H9 (cell line): ENCODE results near the gene ITGA7. TPM values are rescaled to one million over a fixed set of nuclear protein-coding genes. Genes with fewer than 3 reads are reported as not detected.

Experiments
- DNase-seq: peaks from one replicate; pipeline ENCODE4 v3.0.0-alpha.2; 2017
- H2AFZ ChIP-seq: one replicate; pipeline ENCODE4 v1.6.1; 2013; ENCODE audit warnings: mild to moderate bottlenecking, low read length, control low read depth, moderate library complexity
- H2AK5ac ChIP-seq: 2 replicates; pipeline ENCODE4 v1.6.1; 2013; ENCODE audit warnings: low read length, control low read depth, mixed read lengths; ENCODE audit not compliant: insufficient read length
- H2BK120ac ChIP-seq: one replicate; pipeline ENCODE4 v1.6.1; 2013; ENCODE audit warnings: low read depth, mild to moderate bottlenecking, low read length, control low read depth, inconsistent platforms; ENCODE audit not compliant: poor library complexity, severe bottlenecking
- H2BK12ac ChIP-seq: 2 replicates; pipeline ENCODE4 v1.6.1; 2013; ENCODE audit warnings: low read length, control low read depth, mixed read lengths, low read depth; ENCODE audit not compliant: insufficient read length
- H2BK15ac ChIP-seq: 2 replicates; pipeline ENCODE4 v1.6.1; 2013; ENCODE audit warnings: low read depth, low read length, control low read depth
- H2BK20ac ChIP-seq: one replicate; pipeline ENCODE4 v1.6.1; 2013; ENCODE audit warnings: low read depth, mild to moderate bottlenecking, low read length, control low read depth, inconsistent platforms; ENCODE audit not compliant: poor library complexity, severe bottlenecking
- H2BK5ac ChIP-seq: 2 replicates; pipeline ENCODE4 v1.6.1; 2013; ENCODE audit warnings: low read length, control low read depth, mixed read lengths; ENCODE audit not compliant: insufficient read length
- H3K14ac ChIP-seq: 2 replicates; pipeline ENCODE4 v1.6.1; 2013; ENCODE audit warnings: low read length, control low read depth; ENCODE audit not compliant: insufficient read depth
- H3K18ac ChIP-seq: 2 replicates; pipeline ENCODE4 v1.6.1; 2013; ENCODE audit warnings: low read depth, mild to moderate bottlenecking, mixed read lengths, low read length, control low read depth; ENCODE audit not compliant: insufficient read length
- H3K23ac ChIP-seq: 2 replicates; pipeline ENCODE4 v1.6.1; 2013; ENCODE audit warnings: low read length, control low read depth, mixed read lengths, low read depth; ENCODE audit not compliant: insufficient read length
- H3K23me2 ChIP-seq: 2 replicates; pipeline ENCODE4 v1.6.1; 2013; ENCODE audit warnings: low read depth, mild to moderate bottlenecking, mixed read lengths, low read length, control low read depth; ENCODE audit not compliant: insufficient read length, poor library complexity, severe bottlenecking
- H3K27ac ChIP-seq: 2 replicates; pipeline ENCODE4 v1.5.1; 2013; ENCODE audit warnings: low read length, control low read depth, mixed read lengths, low read depth; ENCODE audit not compliant: insufficient read length
- H3K27me3 ChIP-seq: 2 replicates; pipeline ENCODE4 v1.6.1; 2013; ENCODE audit warnings: low read length, control low read depth, inconsistent platforms; ENCODE audit not compliant: insufficient read depth
- H3K4ac ChIP-seq: 2 replicates; pipeline ENCODE4 v1.6.1; 2013; ENCODE audit warnings: low read depth, mild to moderate bottlenecking, control low read depth, inconsistent platforms, low read length, moderate library complexity
- H3K4me1 ChIP-seq: 2 replicates; pipeline ENCODE4 v1.6.1; 2013; ENCODE audit warnings: low read length, control low read depth, inconsistent platforms; ENCODE audit not compliant: insufficient read depth
- H3K4me2 ChIP-seq: 2 replicates; pipeline ENCODE4 v1.6.1; 2013; ENCODE audit warnings: low read length, control low read depth, mixed read lengths; ENCODE audit not compliant: insufficient read length, insufficient read depth
- H3K56ac ChIP-seq: 2 replicates; pipeline ENCODE4 v1.6.1; 2013; ENCODE audit warnings: low read depth, mild to moderate bottlenecking, mixed read lengths, low read length, control low read depth; ENCODE audit not compliant: insufficient read length
- H3K79me1 ChIP-seq: 2 replicates; pipeline ENCODE4 v1.6.1; 2013; ENCODE audit warnings: low read depth, mild to moderate bottlenecking, moderate library complexity, low read length, control low read depth, inconsistent platforms; ENCODE audit not compliant: insufficient read depth, poor library complexity, severe bottlenecking
- H3K79me2 ChIP-seq: 2 replicates; pipeline ENCODE4 v1.6.1; 2013; ENCODE audit warnings: low read length, control low read depth, inconsistent platforms; ENCODE audit not compliant: insufficient read depth
- H3K9ac ChIP-seq: 2 replicates; pipeline ENCODE4 v1.6.1; 2013; ENCODE audit warnings: low read length, control low read depth, mixed read lengths; ENCODE audit not compliant: insufficient read length; ENCODE audit errors: extremely low read depth
- H3K9me3 ChIP-seq: one replicate; pipeline ENCODE4 v1.6.1; 2013; ENCODE audit warnings: low read depth, low read length, inconsistent platforms; ENCODE audit not compliant: control insufficient read depth
- H3T11ph ChIP-seq: one replicate; pipeline ENCODE4 v1.6.1; 2013; ENCODE audit warnings: mild to moderate bottlenecking, low read length, control low read depth, inconsistent platforms
- H4K20me1 ChIP-seq: one replicate; pipeline ENCODE4 v1.6.1; 2013; ENCODE audit not compliant: control insufficient read depth, insufficient read length, insufficient read depth
- H4K5ac ChIP-seq: 2 replicates; pipeline ENCODE4 v1.6.1; 2013; ENCODE audit warnings: low read depth, mild to moderate bottlenecking, mixed read lengths, low read length, control low read depth; ENCODE audit not compliant: insufficient read length
- H4K8ac ChIP-seq: replicated peaks from 2 replicates; pipeline ENCODE4 v1.6.1; 2013; ENCODE audit warnings: low read length, control low read depth, mixed read lengths, low read depth; ENCODE audit not compliant: insufficient read length
- H4K91ac ChIP-seq: 2 replicates; pipeline ENCODE4 v1.6.1; 2013; ENCODE audit warnings: low read depth, mild to moderate bottlenecking, moderate library complexity, mixed read lengths, low read length, control low read depth; ENCODE audit not compliant: insufficient read length
- H3K27ac Mint-ChIP-seq, 3 experiments: 2 replicates in 2 of 3; 3 replicates in 1 of 3; pipeline ENCODE4 v1.8.0; 2020 to 2021; ENCODE audit warnings: mixed read lengths in 3 of 3, mild to moderate bottlenecking in 1 of 3, moderate library complexity in 1 of 3
- H3K27me3 Mint-ChIP-seq: 2 replicates; pipeline ENCODE4 v1.8.0; 2021; ENCODE audit warnings: low read depth, mild to moderate bottlenecking, moderate library complexity, mixed read lengths
- H3K36me3 Mint-ChIP-seq, 3 experiments: 2 replicates in 2 of 3; 3 replicates in 1 of 3; pipeline ENCODE4 v1.8.0; 2020 to 2021; ENCODE audit warnings: low read depth in 3 of 3, mixed read lengths in 3 of 3; ENCODE audit not compliant: insufficient read depth in 1 of 3
- H3K4me1 Mint-ChIP-seq, 2 experiments: 2 replicates each; pipeline ENCODE4 v1.8.0; 2020; ENCODE audit warnings: mixed read lengths in 2 of 2
- H3K4me3 Mint-ChIP-seq, 2 experiments: 2 replicates in 1 of 2; 3 replicates in 1 of 2; pipeline ENCODE4 v1.8.0; 2020 to 2021; ENCODE audit warnings: mild to moderate bottlenecking in 2 of 2, mixed read lengths in 2 of 2, moderate library complexity in 1 of 2
- H3K9me3 Mint-ChIP-seq, 2 experiments: 2 replicates in 1 of 2; 3 replicates in 1 of 2; pipeline ENCODE4 v1.8.0; 2020; ENCODE audit warnings: mild to moderate bottlenecking in 2 of 2, mixed read lengths in 2 of 2, moderate library complexity in 1 of 2
- WGBS: extraction: QIAGEN DNeasy Blood & Tissue Kit; methylation state at CpG from one replicate; pipeline ENCODE4 v1.1.7; 2013; ENCODE audit warnings: missing lambda C conversion rate, low lambda C conversion rate, mixed read lengths; ENCODE audit not compliant: insufficient read length; ENCODE audit errors: extremely low coverage; 5-methylcytosine and 5-hydroxymethylcytosine counted together
- total RNA-seq: library from RNA; stranded (reverse); gene quantifications from 2 replicates; pipeline ENCODE4 v1.2.1, GENCODE V29; 2021
- TF ChIP-seq, protein P1 (sequence below): fragments of 200-600 bp; sonication (generic); conservative IDR thresholded peaks from 3 replicates; pipeline ENCODE4 v1.8.0; 2021; ENCODE audit warnings: antibody characterized with exemption, mild to moderate bottlenecking

Gene ITGA7
- total RNA-seq, 1 experiment from 2014 or later, result 119 TPM

DNA sequence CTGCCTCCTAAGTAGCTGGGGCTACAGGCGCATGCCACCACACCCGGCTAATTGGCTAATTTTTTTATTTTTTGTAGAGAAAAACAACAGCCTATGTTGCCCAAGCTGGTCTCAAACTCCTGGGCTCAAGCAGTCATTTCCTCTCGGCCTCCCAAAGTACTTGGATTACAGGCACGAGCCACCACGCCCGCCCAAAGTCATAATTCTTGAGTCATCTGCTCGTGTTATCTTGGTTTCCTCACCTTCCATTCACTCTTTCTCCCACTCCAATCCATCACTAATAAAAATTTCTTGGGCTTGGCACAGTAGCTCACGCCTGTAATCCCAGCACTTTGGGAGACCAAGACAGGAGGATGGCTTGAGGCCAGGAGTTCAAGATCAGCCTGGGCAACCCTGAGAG lies 32.0 kb downstream of the ITGA7 start:
- WGBS, result no CpG with 5 or more reads among the region's 8 CpGs
- no peaks in the 10 kb centered on the region for H3K36me3 Mint-ChIP-seq
- Histone ChIP-seq H3K14ac (no peak overlapping the region), H3K18ac (no peak overlapping the region), H3K9me3 (no peaks in the 10 kb centered on the region), H3K4me2 (no peak overlapping the region), H3K56ac (no peak overlapping the region), H4K5ac (no peak overlapping the region), H2BK5ac (no peak overlapping the region), H4K91ac (no peak overlapping the region), H3K9ac (no peak overlapping the region), H3K23ac (no peak overlapping the region), H2BK12ac (no peak overlapping the region), H3T11ph (no peak overlapping the region), H3K79me2 (no peaks in the 10 kb centered on the region), H3K27ac (no peak overlapping the region), H4K8ac (no peak overlapping the region), H4K20me1 (no peaks in the 10 kb centered on the region), H3K4me1 (no peaks in the 10 kb centered on the region), H3K4ac (no peak overlapping the region), H3K23me2 (no peaks in the 10 kb centered on the region), H3K79me1 (no peaks in the 10 kb centered on the region), H2AK5ac (no peak overlapping the region), H2BK15ac (no peak overlapping the region), H2AFZ (no peak overlapping the region), H2BK120ac (no peak overlapping the region), H2BK20ac (no peak overlapping the region), H3K27me3 (no peaks in the 10 kb centered on the region)
- no peaks in the 10 kb centered on the region; a peak in 1 of 4 replicates for H3K4me1 Mint-ChIP-seq
- no peak for DNase-seq
- peaks cover 11% of the 10 kb centered on the region for H3K27me3 Mint-ChIP-seq
- H3K27ac Mint-ChIP-seq, result no peak overlapping the region
- no peaks in the 10 kb centered on the region for H3K9me3 Mint-ChIP-seq
- TF ChIP-seq, protein P1, sequence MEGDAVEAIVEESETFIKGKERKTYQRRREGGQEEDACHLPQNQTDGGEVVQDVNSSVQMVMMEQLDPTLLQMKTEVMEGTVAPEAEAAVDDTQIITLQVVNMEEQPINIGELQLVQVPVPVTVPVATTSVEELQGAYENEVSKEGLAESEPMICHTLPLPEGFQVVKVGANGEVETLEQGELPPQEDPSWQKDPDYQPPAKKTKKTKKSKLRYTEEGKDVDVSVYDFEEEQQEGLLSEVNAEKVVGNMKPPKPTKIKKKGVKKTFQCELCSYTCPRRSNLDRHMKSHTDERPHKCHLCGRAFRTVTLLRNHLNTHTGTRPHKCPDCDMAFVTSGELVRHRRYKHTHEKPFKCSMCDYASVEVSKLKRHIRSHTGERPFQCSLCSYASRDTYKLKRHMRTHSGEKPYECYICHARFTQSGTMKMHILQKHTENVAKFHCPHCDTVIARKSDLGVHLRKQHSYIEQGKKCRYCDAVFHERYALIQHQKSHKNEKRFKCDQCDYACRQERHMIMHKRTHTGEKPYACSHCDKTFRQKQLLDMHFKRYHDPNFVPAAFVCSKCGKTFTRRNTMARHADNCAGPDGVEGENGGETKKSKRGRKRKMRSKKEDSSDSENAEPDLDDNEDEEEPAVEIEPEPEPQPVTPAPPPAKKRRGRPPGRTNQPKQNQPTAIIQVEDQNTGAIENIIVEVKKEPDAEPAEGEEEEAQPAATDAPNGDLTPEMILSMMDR, result no peak
- H3K4me3 Mint-ChIP-seq, result no peak overlapping the region
